GM06990 (cell line): Measurements from ENCODE around the gene MED10.
A peak's percentile ranks its signal among the peaks of the same experiment; 100 is the strongest.

Source experiments
- DNase-seq: peaks from one replicate; pipeline ENCODE4 v3.0.0-alpha.2; 2011; ENCODE audit not compliant: insufficient read length; ENCODE audit errors: extremely low read depth
- H3K27me3 ChIP-seq: replicated peaks from 2 replicates; pipeline ENCODE4 v1.6.0; 2011; ENCODE audit warnings: low read length; ENCODE audit not compliant: control insufficient read depth, insufficient read depth
- H3K36me3 ChIP-seq: 2 replicates; pipeline ENCODE4 v1.5.1; 2011; ENCODE audit warnings: low read length; ENCODE audit not compliant: control insufficient read depth, insufficient read depth
- H3K4me3 ChIP-seq: replicated peaks from 2 replicates; pipeline ENCODE4 v1.5.1; 2011; ENCODE audit warnings: low read depth, mild to moderate bottlenecking, control low read depth, low read length
- TF ChIP-seq, protein P1 (sequence below): IDR thresholded peaks from 2 replicates; pipeline ENCODE4 v1.5.1; 2011; ENCODE audit warnings: low read length, control low read depth, mild to moderate bottlenecking, inconsistent platforms; ENCODE audit not compliant: insufficient read depth, poor library complexity, severe bottlenecking

Gene MED10

DNA sequence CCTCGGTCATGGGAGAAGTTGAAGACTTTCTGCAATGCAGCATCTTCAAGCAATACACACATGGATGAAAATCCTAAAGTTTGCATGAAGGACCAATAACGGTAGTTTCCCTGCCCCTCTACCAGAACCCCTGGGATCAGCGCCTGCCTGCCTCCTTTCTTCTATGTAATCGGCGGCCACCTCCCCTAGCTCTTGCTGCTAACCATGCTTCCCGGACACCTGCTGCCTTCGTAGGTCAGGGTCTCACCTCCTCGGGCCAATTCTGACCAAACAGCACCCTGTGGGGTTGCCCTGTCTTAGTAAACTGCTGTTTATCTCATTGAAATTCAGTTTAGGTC is 388 bp upstream of the MED10 start:
- DNase-seq = no peak
- no peaks in the 10 kb centered on the region for H3K27me3 ChIP-seq

DNA sequence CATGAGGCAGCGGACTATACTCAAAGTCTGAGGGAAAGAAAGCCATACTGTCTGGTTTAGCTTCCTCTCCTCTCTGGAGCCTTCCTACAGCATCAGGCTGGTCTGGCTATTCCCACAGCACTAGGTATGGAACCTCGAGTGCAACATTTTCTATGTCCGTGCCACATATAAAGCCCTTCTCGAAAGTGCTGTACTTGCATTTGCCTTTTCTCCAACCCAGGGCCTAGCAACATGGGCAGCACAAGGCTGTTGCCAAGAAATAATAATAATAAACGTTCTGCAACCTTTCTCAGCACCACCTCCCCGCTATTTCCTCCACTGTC is 804 bp downstream of the MED10 start:
- H3K36me3 ChIP-seq = peaks cover 13% of the 10 kb centered on the region
- TF ChIP-seq, protein P1, sequence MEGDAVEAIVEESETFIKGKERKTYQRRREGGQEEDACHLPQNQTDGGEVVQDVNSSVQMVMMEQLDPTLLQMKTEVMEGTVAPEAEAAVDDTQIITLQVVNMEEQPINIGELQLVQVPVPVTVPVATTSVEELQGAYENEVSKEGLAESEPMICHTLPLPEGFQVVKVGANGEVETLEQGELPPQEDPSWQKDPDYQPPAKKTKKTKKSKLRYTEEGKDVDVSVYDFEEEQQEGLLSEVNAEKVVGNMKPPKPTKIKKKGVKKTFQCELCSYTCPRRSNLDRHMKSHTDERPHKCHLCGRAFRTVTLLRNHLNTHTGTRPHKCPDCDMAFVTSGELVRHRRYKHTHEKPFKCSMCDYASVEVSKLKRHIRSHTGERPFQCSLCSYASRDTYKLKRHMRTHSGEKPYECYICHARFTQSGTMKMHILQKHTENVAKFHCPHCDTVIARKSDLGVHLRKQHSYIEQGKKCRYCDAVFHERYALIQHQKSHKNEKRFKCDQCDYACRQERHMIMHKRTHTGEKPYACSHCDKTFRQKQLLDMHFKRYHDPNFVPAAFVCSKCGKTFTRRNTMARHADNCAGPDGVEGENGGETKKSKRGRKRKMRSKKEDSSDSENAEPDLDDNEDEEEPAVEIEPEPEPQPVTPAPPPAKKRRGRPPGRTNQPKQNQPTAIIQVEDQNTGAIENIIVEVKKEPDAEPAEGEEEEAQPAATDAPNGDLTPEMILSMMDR = no peak
- no peak for DNase-seq
- H3K4me3 ChIP-seq = peak overlapping the region; percentile 95
- no peaks in the 10 kb centered on the region for H3K27me3 ChIP-seq

More for the DNA sequence above, 388 bp upstream of the MED10 start:
- H3K4me3 ChIP-seq = peak overlapping the region; percentile 95
- peaks cover 6% of the 10 kb centered on the region for H3K36me3 ChIP-seq
- TF ChIP-seq, protein P1 = no peak

DNA sequence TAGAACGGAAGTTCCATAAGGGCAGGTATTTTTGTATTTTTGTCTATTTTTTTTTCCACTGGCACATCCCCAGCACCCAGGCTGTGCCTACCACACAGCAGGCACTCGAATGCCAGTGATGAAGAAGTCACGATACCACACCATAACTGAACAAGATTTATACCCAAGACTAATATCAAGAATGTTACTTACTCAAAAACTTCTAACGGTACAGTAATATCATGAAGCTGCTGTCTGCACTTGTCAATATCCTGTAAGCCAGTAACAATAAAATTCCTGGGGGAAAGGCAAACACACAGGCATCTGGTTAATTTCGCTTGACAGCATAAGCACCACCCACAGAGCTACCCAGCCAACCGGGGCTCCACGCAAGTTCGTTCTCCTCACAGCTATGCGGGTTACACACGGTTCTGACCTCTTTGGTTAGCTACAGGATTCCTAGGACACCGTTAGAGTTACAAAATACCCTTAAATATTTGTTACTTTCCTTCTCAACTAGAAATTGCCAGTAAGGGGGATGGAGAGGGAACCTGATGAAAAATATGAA is 1.3 kb downstream of the MED10 start:
- peaks cover 17% of the 10 kb centered on the region for H3K36me3 ChIP-seq
- TF ChIP-seq, protein P1 = no peak
- peak overlapping the region; percentile 95 for H3K4me3 ChIP-seq
- DNase-seq = no peak
- no peaks in the 10 kb centered on the region for H3K27me3 ChIP-seq

DNA sequence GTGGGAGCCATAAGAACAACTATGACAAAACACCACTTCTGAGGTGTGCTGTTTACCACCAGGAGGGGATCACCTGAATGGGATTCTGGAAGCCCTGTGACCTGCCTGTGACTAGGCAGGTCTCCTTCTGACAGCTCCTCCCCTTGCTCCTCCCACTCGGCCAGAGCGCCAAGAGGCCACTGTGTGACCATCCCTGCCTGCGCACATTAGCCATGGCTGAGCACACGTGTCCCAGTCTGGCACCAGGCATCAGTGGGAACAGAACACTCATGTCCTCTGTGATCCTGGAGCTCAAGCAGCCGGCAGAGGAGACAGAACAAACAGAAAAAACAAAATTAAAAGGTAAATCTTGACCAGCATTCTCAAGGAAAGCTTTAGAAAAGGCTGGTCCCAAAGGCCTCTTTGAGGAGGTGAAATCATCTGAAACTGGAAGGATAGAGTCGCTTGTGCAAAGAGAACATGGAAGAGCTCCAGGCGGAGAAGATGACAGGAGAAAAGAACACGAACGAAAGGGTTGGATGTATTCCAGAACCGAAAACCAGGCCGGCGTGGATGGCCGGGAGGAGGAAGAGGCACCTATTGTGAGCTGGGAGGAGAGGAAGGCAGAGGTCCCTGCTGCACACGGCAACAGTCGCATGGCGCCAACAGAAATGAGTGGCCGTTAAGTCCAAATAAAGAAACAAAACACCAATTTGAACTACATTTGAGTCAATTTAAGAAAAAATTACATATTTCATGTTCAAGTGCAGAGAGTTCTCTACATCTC is 5.1 kb downstream of the MED10 start:
- TF ChIP-seq, protein P1 = no peak
- H3K36me3 ChIP-seq = peaks cover 33% of the 10 kb centered on the region
- H3K27me3 ChIP-seq = no peaks in the 10 kb centered on the region
- no peak overlapping the region for H3K4me3 ChIP-seq
- no peak for DNase-seq

DNA sequence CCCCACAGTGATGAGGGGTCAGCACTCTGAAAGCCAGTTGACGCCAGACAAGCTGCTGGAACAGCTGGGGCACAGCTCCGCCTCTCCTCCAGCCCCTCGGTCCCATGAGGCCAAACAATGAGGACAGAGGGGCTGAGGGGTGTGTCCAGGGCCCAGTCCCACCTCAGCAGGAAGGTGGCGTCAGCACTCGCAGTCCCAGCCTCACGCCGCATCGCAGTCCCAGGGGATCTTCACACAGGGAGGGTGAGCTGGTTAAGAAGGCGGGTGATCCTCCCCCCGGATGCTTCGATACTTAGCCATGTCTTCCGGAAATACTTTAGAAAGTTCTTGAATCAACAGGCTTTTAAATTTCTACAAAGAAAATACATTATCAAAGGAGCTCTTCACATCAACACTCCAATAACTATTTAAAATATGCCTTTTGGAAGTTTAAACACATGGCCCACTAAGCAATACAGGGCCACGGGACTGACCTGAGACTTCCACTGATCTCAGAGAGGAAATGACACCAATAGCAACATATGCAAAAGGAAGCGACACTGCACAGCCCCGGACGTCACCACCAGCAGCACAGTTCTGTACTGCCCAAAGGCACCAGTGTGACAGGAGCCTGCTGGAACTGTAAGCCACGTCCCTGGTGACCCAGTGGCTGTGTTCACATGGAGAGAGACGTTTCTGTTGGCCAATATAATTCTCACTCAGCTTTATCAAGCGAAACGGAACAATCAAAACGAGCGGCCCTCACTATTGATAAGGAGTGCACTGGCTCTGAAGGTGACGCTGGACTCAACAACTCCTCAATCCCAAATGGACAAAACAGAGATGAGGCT is 5.9 kb downstream of the MED10 start:
- peaks cover 33% of the 10 kb centered on the region for H3K36me3 ChIP-seq
- TF ChIP-seq, protein P1 = no peak

More for the DNA sequence above, 5.9 kb downstream of the MED10 start:
- Histone ChIP-seq H3K4me3 (no peak overlapping the region), H3K27me3 (no peaks in the 10 kb centered on the region)
- DNase-seq = no peak
